ENCODE measurements around the gene PIK3C2G. TPM values are rescaled to one million over a fixed set of nuclear protein-coding genes. Genes with fewer than 3 reads are reported as not detected.
A peak's percentile ranks its signal among the peaks of the same experiment; 100 is the strongest.

The PIK3C2G gene
- polyA plus RNA-seq, 1 of the 3 experiments (the other 2 are of a cell fraction) = 0.02 TPM

- TF ChIP-seq NRF1 (IDR thresholded peaks at IDR 0.05; ENCODE audit: low read depth, low read length) (no peak), SIN3A (IDR thresholded peaks at IDR 0.05; ENCODE audit: borderline replicate concordance, low read depth, low read length) (no peak), MXI1 (IDR thresholded peaks at IDR 0.05; ENCODE audit: low read depth, low read length) (no peak), EZH2phosphoT487 (IDR thresholded peaks at IDR 0.05; ENCODE audit: borderline replicate concordance, low read depth) (no peak), SMC3 (IDR thresholded peaks at IDR 0.05; ENCODE audit: low read depth, low read length) (no peak), RCOR1 (IDR thresholded peaks at IDR 0.05; ENCODE audit: low read length) (no peak), POLR2AphosphoS5 (IDR thresholded peaks at IDR 0.05; ENCODE audit: low read depth, low read length) (no peak), YY1 (IDR thresholded peaks at IDR 0.05; ENCODE audit: low read depth) (no peak), JUND (IDR thresholded peaks at IDR 0.05) (no peak), FOXJ3 (CRISPR knock-in tag; IDR thresholded peaks at IDR 0.05) (no peak), EP300 (IDR thresholded peaks at IDR 0.05; ENCODE audit: borderline replicate concordance in 1 of 2, low read depth in 1 of 2, low read length in 1 of 2) (peak in 1 of 2 experiments; percentile 61; a peak in 2 of 4 replicates)
These were observed 107.3 kb downstream of the PIK3C2G start (continued) for GRCh38 chr12:18368594-18368993.

DNA sequence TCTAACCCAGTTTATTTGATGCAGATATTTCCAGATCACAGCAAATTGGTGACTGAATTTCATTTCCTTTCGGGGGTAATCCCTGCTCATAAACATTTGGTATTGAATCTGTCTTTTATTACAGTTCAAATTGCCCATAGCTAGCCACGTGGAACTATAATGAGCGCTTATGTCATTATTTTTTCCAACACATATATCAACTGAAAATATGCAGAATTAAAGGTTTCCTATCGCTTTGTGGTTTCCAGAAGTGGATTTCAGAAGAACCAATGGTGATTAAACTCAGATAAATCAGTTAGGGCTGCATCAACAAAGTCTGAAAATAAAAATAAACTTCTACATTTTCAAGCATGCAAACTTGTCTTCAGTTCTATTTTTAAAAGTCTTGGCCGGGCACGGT lies 111.9 kb downstream of the PIK3C2G start:
- H3K4me2 ChIP-seq = no peak overlapping the region
- DNase-seq = no peak
- H3K9me2 ChIP-seq = no peaks in the 10 kb centered on the region
- no peaks in the 10 kb centered on the region for H4K20me1 ChIP-seq (ENCODE audit: insufficient read depth)
- POLR2A ChIA-PET = no interaction called here
- no peak overlapping the region for H3K27ac ChIP-seq (ENCODE audit: low read depth in 2 of 2, low read length in 1 of 2)
- H3K4me3 ChIP-seq (ENCODE audit: low read depth in 2 of 2, low read length in 1 of 2) = no peak overlapping the region
- CTCF ChIA-PET = no interaction called here
- no peak overlapping the region for H3K9ac ChIP-seq
- no peaks in the 10 kb centered on the region for H3K27me3 ChIP-seq (ENCODE audit: insufficient read depth)
- H3K9me3 ChIP-seq = no peaks in the 10 kb centered on the region
- H3K36me3 ChIP-seq (replicated peaks in 1 of 2; ENCODE audit: control insufficient read depth in 1 of 2, insufficient read depth in 2 of 2, low read length in 1 of 2) = no peaks in the 10 kb centered on the region
- WGBS (ENCODE audit: low lambda C conversion rate) = 18% methylated on average over 6 of the region's 6 CpGs
- H3F3A ChIP-seq (replicated peaks; ENCODE audit: insufficient read depth) = no peaks in the 10 kb centered on the region
- peaks cover 0 to 3% of the 10 kb centered on the region in 2 experiments; a peak in 1 of 4 replicates for H3K4me1 ChIP-seq (ENCODE audit: control insufficient read depth in 1 of 2, insufficient read depth in 2 of 2, low read depth in 1 of 2, low read length in 1 of 2)
- H3K79me2 ChIP-seq (ENCODE audit: insufficient read depth) = no peaks in the 10 kb centered on the region
- TF ChIP-seq MAX (IDR thresholded peaks at IDR 0.05; ENCODE audit: low read depth) = no peak
- TF ChIP-seq POLR2AphosphoS5 (IDR thresholded peaks at IDR 0.05; ENCODE audit: low read depth, low read length) = no peak
- TF ChIP-seq EZH2phosphoT487 (IDR thresholded peaks at IDR 0.05; ENCODE audit: borderline replicate concordance, low read depth) = no peak
- TF ChIP-seq RCOR1 (IDR thresholded peaks at IDR 0.05; ENCODE audit: low read length) = no peak
- TF ChIP-seq REST (IDR thresholded peaks at IDR 0.05; ENCODE audit: low read depth, low read length) = no peak
- TF ChIP-seq TEAD4 (IDR thresholded peaks at IDR 0.05; ENCODE audit: borderline replicate concordance, insufficient read depth) = no peak
- H2AFZ ChIP-seq (ENCODE audit: low read depth) = no peak overlapping the region

Data from SK-N-SH (cell line).